ENCODE results near the gene PAGR1. TPM values are rescaled to one million over a fixed set of nuclear protein-coding genes. Genes with fewer than 3 reads are reported as not detected.
A peak's percentile ranks its signal among the peaks of the same experiment; 100 is the strongest.

The PAGR1 gene
- total RNA-seq, 1 experiment from 2014 or later: 32.0 TPM

DNA sequence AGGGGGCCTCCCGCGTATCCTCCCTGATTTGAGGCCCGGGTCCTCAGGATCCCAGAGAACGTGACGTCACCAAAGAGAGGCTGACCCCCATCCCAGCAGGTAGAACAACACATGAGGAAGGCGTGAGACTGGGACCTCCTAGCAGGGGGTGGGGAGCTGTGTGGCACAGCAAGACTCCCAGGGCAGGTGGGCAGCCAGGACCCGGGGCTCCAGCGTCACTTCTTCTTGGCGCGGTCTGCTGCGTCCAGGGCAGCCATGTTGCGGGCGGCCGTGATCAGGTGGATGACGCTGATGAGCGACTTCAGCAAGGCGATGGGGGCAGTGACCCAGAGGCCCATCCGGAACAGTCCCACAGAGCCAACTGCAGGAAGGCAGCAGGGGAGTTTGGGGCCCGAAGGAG is 43.0 kb downstream of the PAGR1 start:
- CTCF ChIA-PET: no interaction called here
- H3K4me1 Mint-ChIP-seq (ENCODE audit: low read depth, unreplicated experiment): peaks cover 7% of the 10 kb centered on the region
- peaks cover 32% of the 10 kb centered on the region for H3K36me3 Mint-ChIP-seq (ENCODE audit: insufficient read depth, unreplicated experiment)
- no peaks in the 10 kb centered on the region for H3K9me3 Mint-ChIP-seq (ENCODE audit: low read depth, unreplicated experiment)
- intact Hi-C loops (cut with micrococcal nuclease; ENCODE audit: unreplicated experiment): no loop called here
- no peak overlapping the region for H3K4me3 Mint-ChIP-seq (ENCODE audit: low read depth, unreplicated experiment)
- no peak overlapping the region for H3K27ac Mint-ChIP-seq (ENCODE audit: unreplicated experiment)
- TF ChIP-seq, protein P1, sequence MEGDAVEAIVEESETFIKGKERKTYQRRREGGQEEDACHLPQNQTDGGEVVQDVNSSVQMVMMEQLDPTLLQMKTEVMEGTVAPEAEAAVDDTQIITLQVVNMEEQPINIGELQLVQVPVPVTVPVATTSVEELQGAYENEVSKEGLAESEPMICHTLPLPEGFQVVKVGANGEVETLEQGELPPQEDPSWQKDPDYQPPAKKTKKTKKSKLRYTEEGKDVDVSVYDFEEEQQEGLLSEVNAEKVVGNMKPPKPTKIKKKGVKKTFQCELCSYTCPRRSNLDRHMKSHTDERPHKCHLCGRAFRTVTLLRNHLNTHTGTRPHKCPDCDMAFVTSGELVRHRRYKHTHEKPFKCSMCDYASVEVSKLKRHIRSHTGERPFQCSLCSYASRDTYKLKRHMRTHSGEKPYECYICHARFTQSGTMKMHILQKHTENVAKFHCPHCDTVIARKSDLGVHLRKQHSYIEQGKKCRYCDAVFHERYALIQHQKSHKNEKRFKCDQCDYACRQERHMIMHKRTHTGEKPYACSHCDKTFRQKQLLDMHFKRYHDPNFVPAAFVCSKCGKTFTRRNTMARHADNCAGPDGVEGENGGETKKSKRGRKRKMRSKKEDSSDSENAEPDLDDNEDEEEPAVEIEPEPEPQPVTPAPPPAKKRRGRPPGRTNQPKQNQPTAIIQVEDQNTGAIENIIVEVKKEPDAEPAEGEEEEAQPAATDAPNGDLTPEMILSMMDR (IDR thresholded peaks at IDR 0.05; ENCODE audit: unreplicated experiment): no peak
- no TSS peak for BruUV-seq (replicated peaks)
- no peaks in the 10 kb centered on the region for H3K27me3 Mint-ChIP-seq (ENCODE audit: unreplicated experiment)
- DNase-seq: no peak

DNA sequence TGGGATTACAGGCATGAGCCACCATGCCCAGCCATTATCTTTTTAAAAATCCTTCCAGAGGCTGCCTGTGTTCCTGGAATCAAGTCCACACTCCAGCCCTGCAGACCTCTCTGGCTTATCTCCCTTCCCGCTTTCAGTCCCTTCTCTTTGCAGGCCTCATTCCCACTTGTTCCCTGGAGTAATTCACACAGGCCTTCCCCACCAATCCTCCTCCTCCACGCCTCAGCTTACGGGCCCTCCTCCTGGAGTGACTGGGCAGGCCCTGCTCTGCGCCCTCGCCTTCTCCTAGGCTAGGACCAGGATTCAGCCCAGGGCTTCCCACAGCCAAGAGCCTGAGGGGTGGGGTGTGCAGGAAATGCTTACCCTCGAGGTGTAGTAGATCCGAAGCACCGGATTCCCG is 44.3 kb downstream of the PAGR1 start:
- TF ChIP-seq, protein P1 (IDR thresholded peaks at IDR 0.05; ENCODE audit: unreplicated experiment): no peak
- CTCF ChIA-PET: interaction anchor here (0.6 kb wide), 2 partner anchors 15 to 181 kb away, joined by 5 to 7 read pairs; no protein-coding TSS in a partner anchor
- no TSS peak for BruUV-seq (replicated peaks)
- no peaks in the 10 kb centered on the region for H3K27me3 Mint-ChIP-seq (ENCODE audit: unreplicated experiment)
- DNase-seq: no peak
- H3K9me3 Mint-ChIP-seq (ENCODE audit: low read depth, unreplicated experiment): no peaks in the 10 kb centered on the region
- no peak overlapping the region for H3K27ac Mint-ChIP-seq (ENCODE audit: unreplicated experiment)
- H3K4me1 Mint-ChIP-seq (ENCODE audit: low read depth, unreplicated experiment): peaks cover 7% of the 10 kb centered on the region
- intact Hi-C loops (cut with micrococcal nuclease; ENCODE audit: unreplicated experiment): loop anchor here (5.0 kb wide), 3 partner anchors 37 to 147 kb away; partner anchors contain the start of genes MVP and SEZ6L2
- H3K36me3 Mint-ChIP-seq (ENCODE audit: insufficient read depth, unreplicated experiment): peaks cover 31% of the 10 kb centered on the region
- no peak overlapping the region for H3K4me3 Mint-ChIP-seq (ENCODE audit: low read depth, unreplicated experiment)

DNA sequence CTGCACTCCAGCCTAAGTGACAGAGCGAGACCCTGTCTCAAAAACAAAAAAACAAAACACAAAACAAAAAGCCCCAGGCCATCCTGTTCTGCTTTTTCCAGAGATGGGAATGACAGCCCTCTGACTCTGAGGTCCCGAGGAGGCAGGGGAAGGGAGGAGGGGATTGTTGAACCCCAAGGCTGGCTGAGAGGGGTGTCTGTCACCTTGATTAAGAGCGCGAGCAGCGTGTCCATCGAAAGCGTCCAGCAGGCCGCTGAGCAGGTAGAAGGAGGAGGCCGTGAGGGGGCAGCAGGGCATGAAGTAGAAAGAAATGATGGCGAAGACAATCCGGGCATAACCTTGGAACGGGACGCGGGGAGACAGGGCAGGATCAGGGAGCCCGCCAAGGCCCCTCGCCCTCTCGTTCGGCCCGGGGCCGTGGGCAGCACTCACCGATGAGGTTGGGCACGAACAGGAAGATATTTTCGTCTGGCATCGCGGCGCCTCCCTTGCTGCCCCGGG is 46.5 kb downstream of the PAGR1 start:
- BruUV-seq (replicated peaks): no TSS peak

DNA sequence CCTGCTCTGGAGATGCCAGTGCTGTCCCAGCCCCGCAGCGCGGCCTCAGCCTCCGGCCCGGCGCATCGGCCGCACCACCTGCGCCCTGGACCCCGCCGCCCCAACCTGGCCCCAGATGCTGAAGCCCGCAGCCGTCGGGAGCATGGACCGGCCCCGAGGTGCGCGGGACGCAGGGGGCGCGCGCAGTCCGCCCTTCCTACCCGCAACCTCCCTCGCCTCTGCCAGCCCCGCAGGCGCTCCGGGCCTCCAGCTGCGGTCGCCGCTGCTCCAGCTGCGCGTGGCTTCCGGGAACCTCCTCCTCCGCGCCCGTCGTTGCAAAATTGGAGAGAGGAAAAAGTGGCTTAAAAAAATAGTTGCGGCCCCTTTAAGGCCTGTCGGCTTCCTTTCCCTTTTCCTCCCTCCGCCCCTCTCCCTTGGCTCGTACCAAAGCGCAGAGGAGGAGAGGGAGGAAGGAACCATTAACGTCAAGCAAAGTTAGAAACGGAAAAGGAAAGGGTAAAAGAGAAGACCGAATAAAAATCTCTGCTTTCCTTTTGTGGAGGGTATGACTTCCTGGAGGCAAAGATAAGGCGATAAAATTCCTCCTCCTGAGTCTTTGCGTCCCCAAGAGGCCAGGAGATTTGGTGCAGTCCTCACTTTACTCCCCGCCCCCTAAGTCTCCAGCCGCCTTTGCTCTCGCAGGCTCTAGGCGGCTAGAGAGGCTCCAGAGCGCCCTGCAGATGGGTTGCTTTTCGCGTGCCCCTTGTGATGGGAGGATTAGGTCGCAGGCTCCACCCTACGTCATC is 47.1 kb downstream of the PAGR1 start, which contains the start of gene CDIPT:
TSS of gene CDIPT (minus strand) at position 343 of the 785 bp plus-strand sequence. CDS start 369 bp downstream, outside the sequence.
- Mint-ChIP-seq H3K27me3 (ENCODE audit: unreplicated experiment) (peaks cover 9% of the 10 kb centered on the region), H3K27ac (ENCODE audit: unreplicated experiment) (peak within 1 kb of the TSS; percentile 99), H3K4me3 (ENCODE audit: low read depth, unreplicated experiment) (peak within 1 kb of the TSS; percentile 89), H3K9me3 (ENCODE audit: low read depth, unreplicated experiment) (no peaks in the 10 kb centered on the region), H3K36me3 (ENCODE audit: insufficient read depth, unreplicated experiment) (peaks cover 31% of the 10 kb centered on the region), H3K4me1 (ENCODE audit: low read depth, unreplicated experiment) (peaks cover 7% of the 10 kb centered on the region)
- peak; percentile 95 for DNase-seq
- CTCF ChIA-PET: interaction anchor here (0.5 to 0.6 kb wide), 2 partner anchors 18 to 31 kb away, joined by 3 read pairs; no protein-coding TSS in a partner anchor
- TF ChIP-seq, protein P1 (IDR thresholded peaks at IDR 0.05; ENCODE audit: unreplicated experiment): peak; percentile 23
- TSS peak; percentile 69 for BruUV-seq (replicated peaks)
- intact Hi-C loops (cut with micrococcal nuclease; ENCODE audit: unreplicated experiment): loop anchor here (2.0 to 5.0 kb wide), 4 partner anchors 34 to 158 kb away; partner anchors contain the start of genes MVP and SEZ6L2

More for the DNA sequence above, 46.5 kb downstream of the PAGR1 start:
- H3K9me3 Mint-ChIP-seq (ENCODE audit: low read depth, unreplicated experiment): no peaks in the 10 kb centered on the region
- peaks cover 7% of the 10 kb centered on the region for H3K4me1 Mint-ChIP-seq (ENCODE audit: low read depth, unreplicated experiment)
- CTCF ChIA-PET: interaction anchor here (0.6 kb wide), 1 partner anchor 467 kb away, joined by 3 read pairs; no protein-coding TSS in a partner anchor
- TF ChIP-seq, protein P1 (IDR thresholded peaks at IDR 0.05; ENCODE audit: unreplicated experiment): no peak
- H3K36me3 Mint-ChIP-seq (ENCODE audit: insufficient read depth, unreplicated experiment): peaks cover 31% of the 10 kb centered on the region
- peak overlapping the region; percentile 99 for H3K27ac Mint-ChIP-seq (ENCODE audit: unreplicated experiment)
- intact Hi-C loops (cut with micrococcal nuclease; ENCODE audit: unreplicated experiment): loop anchor here (2.0 to 5.0 kb wide), 4 partner anchors 35 to 158 kb away; partner anchors contain the start of genes MVP and SEZ6L2
- peak; percentile 62 for DNase-seq
- peak overlapping the region; percentile 89 for H3K4me3 Mint-ChIP-seq (ENCODE audit: low read depth, unreplicated experiment)
- H3K27me3 Mint-ChIP-seq (ENCODE audit: unreplicated experiment): peaks cover 2% of the 10 kb centered on the region
